Gastrocnemius medialis (tissue), 4 donors: ENCODE data around the gene ATP4B. TPM values are rescaled to one million over a fixed set of nuclear protein-coding genes. Genes with fewer than 3 reads are reported as not detected.
A peak's percentile ranks its signal among the peaks of the same experiment; 100 is the strongest.

Source experiments
- ATAC-seq, 2 donors: fragments of 150-250 bp; one replicate each; pipeline ENCODE4 v1.9.1; 2016
- DNase-seq, 2 donors: peaks; one replicate each; pipeline ENCODE4 v3.0.0-alpha.2; 2019
- H3K27ac ChIP-seq, 4 donors: fragments of 200-600 bp; sonication (generic); 1 replicate in 1 of 4; 2 replicates in 3 of 4; pipeline ENCODE4 v1.5.1; 2016 to 2018; ENCODE audit warnings: mild to moderate bottlenecking in 2 of 4, moderate library complexity in 1 of 4
- H3K27me3 ChIP-seq, 3 donors: fragments of 200-600 bp; sonication (generic) in 2 of 3; 1 replicate in 1 of 3; 2 replicates in 2 of 3; pipeline versions ENCODE4 v1.5.1 to v1.6.0; 2016 to 2019; ENCODE audit warnings: mild to moderate bottlenecking in 1 of 3, moderate library complexity in 1 of 3
- H3K36me3 ChIP-seq, 2 donors: fragments of 200-600 bp; sonication (generic) in 1 of 2; one replicate each; pipeline ENCODE4 v1.5.1; 2017 to 2018
- H3K4me1 ChIP-seq, 2 donors: fragments of 200-600 bp; sonication (generic) in 1 of 2; one replicate each; pipeline ENCODE4 v1.5.1; 2016 to 2017; ENCODE audit warnings: mild to moderate bottlenecking in 2 of 2
- H3K4me3 ChIP-seq, 4 donors: fragments of 200-600 bp; sonication (generic) in 3 of 4; 1 replicate in 1 of 4; 2 replicates in 3 of 4; pipeline ENCODE4 v1.5.1; 2016 to 2019; ENCODE audit warnings: mild to moderate bottlenecking in 2 of 4
- H3K9me3 ChIP-seq, 3 donors: fragments of 200-600 bp; sonication (generic) in 2 of 3; 1 replicate in 1 of 3; 2 replicates in 2 of 3; pipeline ENCODE4 v1.5.1; 2016 to 2019
- POLR2A ChIP-seq, 2 donors: fragments of 450-650 bp; IDR thresholded peaks; one replicate each; pipeline ENCODE4 v1.6.1; 2017; ENCODE audit warnings: antibody characterized with exemption in 2 of 2, mild to moderate bottlenecking in 2 of 2, moderate library complexity in 2 of 2
- in situ Hi-C, 4 donors: fragments of 200-750 bp; cut with MboI; loops; one replicate each; pipeline versions ENCODE4 v1.15.0 to v1.8.0; 2017; ENCODE audit warnings: low sequenced_read_pairs in 4 of 4
- intact Hi-C: fragments of 100-400 bp; cut with DNase I; formaldehyde crosslinking; loops from one replicate; pipeline ENCODE4 v1.15.1; 2023; ENCODE audit warnings: low total_unique reads
- total RNA-seq, 4 donors: library from RNA; depleted of rRNA; stranded (reverse); fragments of >200 nt; gene quantifications; one replicate each; pipeline versions ENCODE4 v1.1.0 to v1.2.3, GENCODE V29; 2016
- TF ChIP-seq, protein P1 (sequence below), 5 experiments: fragments of 450-650 bp in 3 of 5; fragments of 200-600 bp in 2 of 5; sonication (generic) in 2 of 5; IDR thresholded peaks in 4 of 5; conservative IDR thresholded peaks in 1 of 5; 1 replicate in 4 of 5; 2 replicates in 1 of 5; pipeline ENCODE4 v1.5.1; 2016 to 2019; ENCODE audit warnings: antibody characterized with exemption in 5 of 5, mild to moderate bottlenecking in 3 of 5, moderate library complexity in 3 of 5

The ATP4B gene
- total RNA-seq, 4 donors from 2014 or later = not detected

DNA sequence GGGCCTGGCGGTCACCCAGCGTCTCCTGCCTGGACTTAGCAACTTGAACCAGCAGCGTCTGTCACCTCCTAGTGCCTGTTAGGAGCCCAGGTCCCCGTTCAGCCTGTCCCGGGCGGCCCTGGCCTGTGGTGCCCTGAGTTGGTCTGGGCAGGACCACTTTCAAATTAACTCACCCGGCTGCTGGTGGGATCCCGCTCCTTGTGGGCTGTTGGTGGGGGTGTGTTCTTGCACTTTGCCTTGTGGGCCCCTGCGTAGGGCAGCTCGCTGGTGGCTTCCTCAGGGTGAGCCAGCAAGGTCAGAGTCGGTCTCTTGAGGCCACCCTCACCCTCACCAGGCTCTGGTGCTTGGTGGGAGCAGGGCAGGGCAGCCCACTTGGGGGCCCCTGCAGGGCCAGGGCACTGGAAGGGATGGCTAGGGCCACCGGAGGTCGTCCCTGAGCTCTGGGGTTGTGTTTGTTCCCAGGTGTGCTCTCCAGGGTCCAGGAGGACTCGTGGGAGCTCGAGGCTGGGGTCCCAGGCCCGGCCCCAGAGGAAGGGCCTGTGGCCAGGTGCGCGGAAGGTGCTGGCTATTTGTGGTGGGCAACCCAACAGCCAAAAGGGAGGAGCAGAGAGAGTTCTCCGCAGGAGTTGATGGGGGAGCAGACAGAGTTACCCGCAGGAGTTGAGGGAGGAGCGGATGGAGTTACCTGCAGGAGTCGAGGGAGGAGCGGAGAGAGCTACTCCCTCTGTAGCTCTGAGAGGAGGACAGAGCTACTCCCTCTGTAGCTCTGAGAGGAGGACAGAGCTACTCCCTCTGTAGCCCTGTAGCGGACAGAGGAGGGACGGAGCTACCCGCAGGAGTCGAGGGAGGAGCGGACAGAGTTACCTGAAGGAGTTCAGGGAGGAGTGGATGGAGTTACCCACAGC lies 56.6 kb downstream of the ATP4B start:
- no peak for ATAC-seq
- no peaks in the 10 kb centered on the region for H3K4me1 ChIP-seq
- H3K36me3 ChIP-seq = peaks cover 0 to 6% of the 10 kb centered on the region in 2 donors
- no peak overlapping the region for H3K27ac ChIP-seq
- H3K9me3 ChIP-seq = no peaks in the 10 kb centered on the region
- H3K27me3 ChIP-seq = no peaks in the 10 kb centered on the region
- intact Hi-C loops (no loop called here), in situ Hi-C loops (no loop called here)
- TF ChIP-seq, protein P1, sequence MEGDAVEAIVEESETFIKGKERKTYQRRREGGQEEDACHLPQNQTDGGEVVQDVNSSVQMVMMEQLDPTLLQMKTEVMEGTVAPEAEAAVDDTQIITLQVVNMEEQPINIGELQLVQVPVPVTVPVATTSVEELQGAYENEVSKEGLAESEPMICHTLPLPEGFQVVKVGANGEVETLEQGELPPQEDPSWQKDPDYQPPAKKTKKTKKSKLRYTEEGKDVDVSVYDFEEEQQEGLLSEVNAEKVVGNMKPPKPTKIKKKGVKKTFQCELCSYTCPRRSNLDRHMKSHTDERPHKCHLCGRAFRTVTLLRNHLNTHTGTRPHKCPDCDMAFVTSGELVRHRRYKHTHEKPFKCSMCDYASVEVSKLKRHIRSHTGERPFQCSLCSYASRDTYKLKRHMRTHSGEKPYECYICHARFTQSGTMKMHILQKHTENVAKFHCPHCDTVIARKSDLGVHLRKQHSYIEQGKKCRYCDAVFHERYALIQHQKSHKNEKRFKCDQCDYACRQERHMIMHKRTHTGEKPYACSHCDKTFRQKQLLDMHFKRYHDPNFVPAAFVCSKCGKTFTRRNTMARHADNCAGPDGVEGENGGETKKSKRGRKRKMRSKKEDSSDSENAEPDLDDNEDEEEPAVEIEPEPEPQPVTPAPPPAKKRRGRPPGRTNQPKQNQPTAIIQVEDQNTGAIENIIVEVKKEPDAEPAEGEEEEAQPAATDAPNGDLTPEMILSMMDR (IDR thresholded peaks at IDR 0.05 in 4 of 5, conservative IDR thresholded peaks at IDR 0.05 in 1 of 5) = no peak
- no peak for TF ChIP-seq POLR2A (IDR thresholded peaks at IDR 0.05)
- no peak overlapping the region for H3K4me3 ChIP-seq
- no peak for DNase-seq

DNA sequence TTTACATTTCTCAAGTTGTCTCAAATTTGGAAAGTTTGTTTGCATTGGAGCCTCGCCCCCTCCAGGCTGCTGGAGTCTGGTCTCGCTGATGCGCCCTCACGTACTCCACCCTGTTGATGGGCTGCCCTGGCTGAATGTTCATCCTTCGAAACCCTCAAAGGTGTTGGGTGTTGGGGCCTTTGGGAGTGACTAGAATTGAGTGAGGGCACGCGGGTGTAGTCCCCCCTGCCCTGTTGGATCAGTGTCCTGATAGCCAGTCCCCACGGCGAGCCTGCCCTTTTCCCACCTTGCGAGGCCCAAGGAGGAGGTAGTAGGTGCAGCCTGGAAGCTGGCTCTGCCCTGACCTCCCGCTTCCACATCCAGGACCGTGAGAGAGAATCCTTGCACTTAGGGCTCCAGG lies 58.6 kb downstream of the ATP4B start:
- intact Hi-C loops = no loop called here
- no peak overlapping the region for H3K4me3 ChIP-seq
- ATAC-seq = no peak
- TF ChIP-seq, protein P1 (IDR thresholded peaks at IDR 0.05 in 4 of 5, conservative IDR thresholded peaks at IDR 0.05 in 1 of 5) = no peak
- TF ChIP-seq POLR2A (IDR thresholded peaks at IDR 0.05) = no peak
- H3K36me3 ChIP-seq = peaks cover 0 to 6% of the 10 kb centered on the region in 2 donors
- in situ Hi-C loops = no loop called here
- H3K4me1 ChIP-seq = no peaks in the 10 kb centered on the region
- H3K27me3 ChIP-seq = no peaks in the 10 kb centered on the region
- H3K27ac ChIP-seq = no peak overlapping the region
- peak in 1 of 2 donors; percentile 2 for DNase-seq
- H3K9me3 ChIP-seq = no peaks in the 10 kb centered on the region

Other genes starting within 250 kb of the ATP4B start
- 100 to 1,000 TPM; 224 to 354 (median 295) TPM for gene ADPRHL1, start 204.7 kb downstream of the ATP4B start, total RNA-seq
- 10 to 100 TPM; 45.1 to 63.6 (median 56.0) TPM for gene DCUN1D2, start 167.5 kb downstream of the ATP4B start, total RNA-seq
- 10 to 100 TPM; 14.9 to 35.4 (median 29.1) TPM for gene TFDP1, start 73.4 kb downstream of the ATP4B start, total RNA-seq
- under 1 TPM in 1 of 4 donors, not detected in 3; 0.10 TPM for gene GRK1, start 9.0 kb upstream of the ATP4B start, total RNA-seq
- 1 to 10 TPM in 1 of 4 donors, under 1 TPM in 3; 0.36 to 1.8 (median 0.59) TPM for gene TMEM255B, start 101.0 kb upstream of the ATP4B start, total RNA-seq
- 100 to 1,000 TPM in 1 of 4 donors, 10 to 100 TPM in 3; 68.6 to 122 (median 86.3) TPM for gene GAS6, start 205.9 kb upstream of the ATP4B start, total RNA-seq